ENCODE results near the gene DCLK1. TPM values are rescaled to one million over a fixed set of nuclear protein-coding genes. Genes with fewer than 3 reads are reported as not detected.

Gene DCLK1
- total RNA-seq, 1 donor from 2014 or later = 7.9 TPM

GRCh38 chr13:35797244-35797643, 333.9 kb downstream of the DCLK1 start:
- Mint-ChIP-seq H3K4me1 (ENCODE audit: low read depth) (peaks cover 9% of the 10 kb centered on the region), H3K36me3 (ENCODE audit: low read depth) (peaks cover 4% of the 10 kb centered on the region), H3K27ac (ENCODE audit: unreplicated experiment) (no peak overlapping the region), H3K27me3 (ENCODE audit: low read depth) (no peaks in the 10 kb centered on the region), H3K4me3 (ENCODE audit: unreplicated experiment) (no peak overlapping the region), H3K9me3 (ENCODE audit: low read depth) (no peaks in the 10 kb centered on the region)
- no peak for TF ChIP-seq CTCF (IDR thresholded peaks at IDR 0.05)
- DNase-seq (ENCODE audit: low spot score) = no peak

GRCh38 chr13:35796623-35797022, 334.6 kb downstream of the DCLK1 start:
- DNase-seq (ENCODE audit: low spot score) = no peak
- Mint-ChIP-seq H3K27ac (ENCODE audit: unreplicated experiment) (no peak overlapping the region), H3K4me1 (ENCODE audit: low read depth) (peaks cover 15% of the 10 kb centered on the region), H3K36me3 (ENCODE audit: low read depth) (peaks cover 4% of the 10 kb centered on the region), H3K27me3 (ENCODE audit: low read depth) (no peaks in the 10 kb centered on the region), H3K9me3 (ENCODE audit: low read depth) (no peaks in the 10 kb centered on the region), H3K4me3 (ENCODE audit: unreplicated experiment) (no peak overlapping the region)
- TF ChIP-seq CTCF (IDR thresholded peaks at IDR 0.05) = no peak

GRCh38 chr13:35794734-35795389, 336.3 kb downstream of the DCLK1 start:
- Mint-ChIP-seq H3K27me3 (ENCODE audit: low read depth) (no peaks in the 10 kb centered on the region), H3K4me1 (ENCODE audit: low read depth) (peaks cover 17% of the 10 kb centered on the region), H3K4me3 (ENCODE audit: unreplicated experiment) (no peak overlapping the region), H3K9me3 (ENCODE audit: low read depth) (no peaks in the 10 kb centered on the region), H3K27ac (ENCODE audit: unreplicated experiment) (no peak overlapping the region), H3K36me3 (ENCODE audit: low read depth) (peaks cover 4% of the 10 kb centered on the region)
- DNase-seq (ENCODE audit: low spot score) = no peak
- no peak for TF ChIP-seq CTCF (IDR thresholded peaks at IDR 0.05)

GRCh38 chr13:35793823-35794222, 337.4 kb downstream of the DCLK1 start:
- DNase-seq (ENCODE audit: low spot score) = no peak
- Mint-ChIP-seq H3K4me3 (ENCODE audit: unreplicated experiment) (no peak overlapping the region), H3K27me3 (ENCODE audit: low read depth) (no peaks in the 10 kb centered on the region), H3K36me3 (ENCODE audit: low read depth) (peaks cover 4% of the 10 kb centered on the region), H3K27ac (ENCODE audit: unreplicated experiment) (no peak overlapping the region), H3K4me1 (ENCODE audit: low read depth) (peaks cover 17% of the 10 kb centered on the region), H3K9me3 (ENCODE audit: low read depth) (no peaks in the 10 kb centered on the region)
- no peak for TF ChIP-seq CTCF (IDR thresholded peaks at IDR 0.05)

GRCh38 chr13:35792911-35793310, 338.3 kb downstream of the DCLK1 start:
- no peak for DNase-seq (ENCODE audit: low spot score)
- Mint-ChIP-seq H3K4me3 (ENCODE audit: unreplicated experiment) (no peak overlapping the region), H3K9me3 (ENCODE audit: low read depth) (no peaks in the 10 kb centered on the region), H3K4me1 (ENCODE audit: low read depth) (peaks cover 17% of the 10 kb centered on the region), H3K27ac (ENCODE audit: unreplicated experiment) (no peak overlapping the region), H3K27me3 (ENCODE audit: low read depth) (no peaks in the 10 kb centered on the region), H3K36me3 (ENCODE audit: low read depth) (peaks cover 4% of the 10 kb centered on the region)
- TF ChIP-seq CTCF (IDR thresholded peaks at IDR 0.05) = no peak
